Motor neuron (in vitro differentiated cells): Measurements from ENCODE around the gene KRTAP9-6. TPM values are rescaled to one million over a fixed set of nuclear protein-coding genes. Genes with fewer than 3 reads are reported as not detected.

Source experiments
- ATAC-seq, 8 experiments: fragments of 200-7000 bp; cut with Tn5 transposase; replicated peaks in 6 of 8; 2 replicates each; pipeline ENCODE4 v1.8.0; 2021; ENCODE audit warnings: mild to moderate bottlenecking in 8 of 8, moderate library complexity in 8 of 8
- H3K27ac ChIP-seq, 2 donors: fragments of 250-450 bp; sonication (Bioruptor Pico); 2 replicates each; pipeline ENCODE4 v1.9.0; 2021; ENCODE audit warnings: antibody characterized with exemption in 2 of 2, mild to moderate bottlenecking in 2 of 2, moderate library complexity in 1 of 2
- H3K4me1 ChIP-seq, 2 donors: fragments of 250-450 bp; sonication (Bioruptor Pico); replicated peaks in 1 of 2; 2 replicates each; pipeline ENCODE4 v1.6.1; 2021; ENCODE audit warnings: antibody characterized with exemption in 2 of 2, mild to moderate bottlenecking in 2 of 2, moderate library complexity in 1 of 2
- H3K4me3 ChIP-seq, 5 donors: fragments of 250-450 bp; sonication (Bioruptor Pico); 2 replicates each; pipeline ENCODE4 v1.9.0; 2021; ENCODE audit warnings: antibody characterized with exemption in 5 of 5, mild to moderate bottlenecking in 5 of 5, moderate library complexity in 4 of 5
- WGBS, 10 experiments: fragments of 450-650 bp; shearing (Covaris generic); methylation state at CpG; one replicate each; pipeline ENCODE4 v1.0.0; 2022; 5-methylcytosine and 5-hydroxymethylcytosine counted together
- in situ Hi-C, 9 experiments: fragments of 400-800 bp; cut with MboI; loops; one replicate each; pipeline ENCODE4 v1.15.0; 2021; ENCODE audit warnings: low sequenced_read_pairs in 9 of 9, low pct_unique_long_range_greater_than_20kb in 2 of 9; ENCODE audit not compliant: unreplicated experiment in 9 of 9
- total RNA-seq, 8 experiments: library from RNA; unstranded; fragments of 300-600 nt; gene quantifications; 2 replicates each; pipeline versions ENCODE4 v1.2.3 to v1.2.4, GENCODE V29; 2022

The KRTAP9-6 gene
- total RNA-seq, 8 experiments from 2014 or later = not detected

DNA sequence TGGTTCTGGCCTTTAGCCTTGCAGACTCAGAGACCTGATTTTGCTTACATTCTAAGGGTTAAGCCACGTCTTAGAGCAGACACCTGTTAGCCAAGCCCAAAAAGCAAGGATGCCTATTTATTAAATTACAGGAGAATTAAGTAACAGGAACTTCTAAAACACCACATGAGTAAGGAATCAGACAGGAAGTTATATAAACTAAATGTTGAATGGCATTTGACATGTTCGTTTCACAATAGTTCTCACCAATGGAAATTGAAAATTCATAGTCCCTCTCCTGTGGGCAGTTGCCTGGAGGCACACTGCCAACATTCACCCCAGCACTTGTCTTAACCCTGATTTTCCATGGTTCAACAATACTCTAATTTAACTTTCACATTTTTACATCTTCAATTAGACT, 19.4 kb downstream of the KRTAP9-6 start:
- no peak for ATAC-seq
- no peaks in the 10 kb centered on the region for H3K4me1 ChIP-seq
- no peak overlapping the region for H3K27ac ChIP-seq
- in situ Hi-C loops = no loop called here
- 0 to 100% (median 52%) methylated on average over 1 to 2 of the region's 2 CpGs; no CpG with 5 or more reads in 3 of the 10 experiments for WGBS, 10 experiments
- H3K4me3 ChIP-seq = no peak overlapping the region

DNA sequence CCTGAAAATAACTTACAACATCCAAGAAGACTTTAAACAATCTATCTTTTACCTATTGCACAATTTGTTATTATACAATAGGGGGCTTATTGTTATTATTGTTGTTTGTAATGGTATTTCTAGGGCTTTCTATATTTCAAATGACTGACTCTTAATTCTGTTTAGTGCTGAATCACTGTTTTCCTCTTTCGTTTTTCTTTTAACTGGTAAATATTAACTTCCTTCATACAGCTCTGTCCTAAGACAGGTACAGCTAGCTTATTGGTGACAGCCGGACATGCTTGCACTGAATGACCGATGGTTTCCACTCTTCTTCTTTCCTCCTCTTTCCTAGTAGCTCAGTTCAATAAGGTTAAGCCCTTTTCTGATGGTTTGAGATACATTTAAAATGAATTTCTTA, 21.9 kb downstream of the KRTAP9-6 start:
- H3K4me3 ChIP-seq = no peak overlapping the region
- 63 to 96% (median 78%) methylated on average over 1 to 3 of the region's 3 CpGs; no CpG with 5 or more reads in 1 of the 10 experiments for WGBS, 10 experiments
- no peaks in the 10 kb centered on the region for H3K4me1 ChIP-seq
- in situ Hi-C loops = no loop called here
- no peak overlapping the region for H3K27ac ChIP-seq
- no peak for ATAC-seq

DNA sequence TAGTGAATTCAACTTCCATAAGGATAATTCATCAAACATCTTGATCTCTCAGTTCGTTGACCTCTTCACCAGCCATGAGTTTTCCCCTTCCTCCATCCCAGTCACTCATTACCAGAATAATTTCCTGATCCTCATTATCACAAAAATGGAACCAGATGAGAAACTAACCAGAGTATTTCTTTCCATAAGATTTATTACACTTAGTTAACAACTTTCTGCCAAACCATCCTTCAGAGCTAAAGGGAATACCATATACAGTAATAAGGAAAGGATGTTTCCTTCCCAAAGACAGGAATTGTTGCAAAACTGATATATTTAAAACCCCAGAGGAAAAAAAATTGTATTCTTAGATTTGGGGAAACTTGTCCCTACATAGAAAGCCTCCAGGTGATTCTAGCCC, 28.8 kb downstream of the KRTAP9-6 start:
- in situ Hi-C loops = no loop called here
- 0 to 63% (median 10%) methylated on average over 1 of the region's 1 CpG; no CpG with 5 or more reads in 3 of the 10 experiments for WGBS, 10 experiments
- ATAC-seq = no peak
- no peaks in the 10 kb centered on the region for H3K4me1 ChIP-seq
- H3K4me3 ChIP-seq = no peak overlapping the region
- H3K27ac ChIP-seq = no peak overlapping the region

DNA sequence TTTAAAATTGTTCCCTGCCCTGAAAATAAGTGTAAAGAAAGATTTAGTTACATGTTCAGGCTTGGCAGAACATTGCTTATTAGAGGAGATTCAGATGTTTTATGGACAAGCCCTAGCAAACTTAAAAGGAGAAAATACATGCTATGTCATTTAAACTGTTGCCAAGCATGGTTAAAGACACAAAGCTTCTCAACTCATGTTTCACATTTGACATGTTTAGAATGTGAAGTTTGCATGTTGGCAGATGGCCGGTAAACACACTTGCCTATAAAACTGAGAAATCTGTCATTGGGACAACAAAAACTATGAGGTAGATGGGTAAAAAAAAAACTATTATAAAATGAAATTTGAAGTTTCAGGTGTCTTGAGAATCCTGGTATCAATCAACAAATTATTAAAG, 31.7 kb downstream of the KRTAP9-6 start:
- in situ Hi-C loops = no loop called here
- Histone ChIP-seq H3K27ac (no peak overlapping the region), H3K4me3 (no peak overlapping the region), H3K4me1 (no peaks in the 10 kb centered on the region)
- WGBS, 10 experiments = 20 to 100% (median 82%) methylated on average over 1 of the region's 1 CpG; no CpG with 5 or more reads in 2 of the 10 experiments
- ATAC-seq = no peak

DNA sequence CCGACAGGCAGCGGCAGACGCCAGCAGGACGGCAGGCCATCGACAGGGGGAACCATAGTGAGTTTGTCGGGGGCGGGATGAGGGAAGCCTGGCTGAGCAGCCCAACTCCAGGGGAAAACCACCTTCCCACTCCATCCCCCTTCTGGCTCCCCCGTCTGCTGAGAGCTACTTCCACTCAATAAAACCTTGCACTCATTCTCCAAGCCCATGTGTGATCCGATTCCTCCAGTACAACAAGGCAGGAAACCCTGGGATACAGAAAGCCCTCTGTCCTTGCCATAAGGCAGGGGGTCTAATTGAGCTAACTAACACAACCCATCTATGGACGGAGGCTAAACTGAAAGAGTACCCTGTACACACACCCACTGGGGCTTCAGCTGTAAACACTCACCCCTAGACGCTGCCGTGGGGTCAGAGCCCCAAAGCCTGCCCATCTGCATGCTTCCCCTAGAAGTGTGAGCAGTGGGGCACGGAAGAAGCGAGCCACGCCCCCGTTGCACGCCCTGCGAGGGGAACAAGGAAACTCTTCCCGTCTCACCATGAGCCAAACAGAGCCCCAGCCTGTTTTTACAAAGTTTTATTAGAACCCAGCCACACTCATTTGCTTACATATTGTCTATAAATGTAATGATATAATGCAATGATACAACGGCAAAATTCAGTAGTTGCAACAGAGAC, 33.4 kb downstream of the KRTAP9-6 start:
- no peak for ATAC-seq
- 25 to 97% (median 90%) methylated on average over 1 to 13 of the region's 20 CpGs; no CpG with 5 or more reads in 4 of the 10 experiments for WGBS, 10 experiments
- Histone ChIP-seq H3K4me3 (no peak overlapping the region), H3K27ac (no peak overlapping the region), H3K4me1 (no peaks in the 10 kb centered on the region)
- in situ Hi-C loops = no loop called here

DNA sequence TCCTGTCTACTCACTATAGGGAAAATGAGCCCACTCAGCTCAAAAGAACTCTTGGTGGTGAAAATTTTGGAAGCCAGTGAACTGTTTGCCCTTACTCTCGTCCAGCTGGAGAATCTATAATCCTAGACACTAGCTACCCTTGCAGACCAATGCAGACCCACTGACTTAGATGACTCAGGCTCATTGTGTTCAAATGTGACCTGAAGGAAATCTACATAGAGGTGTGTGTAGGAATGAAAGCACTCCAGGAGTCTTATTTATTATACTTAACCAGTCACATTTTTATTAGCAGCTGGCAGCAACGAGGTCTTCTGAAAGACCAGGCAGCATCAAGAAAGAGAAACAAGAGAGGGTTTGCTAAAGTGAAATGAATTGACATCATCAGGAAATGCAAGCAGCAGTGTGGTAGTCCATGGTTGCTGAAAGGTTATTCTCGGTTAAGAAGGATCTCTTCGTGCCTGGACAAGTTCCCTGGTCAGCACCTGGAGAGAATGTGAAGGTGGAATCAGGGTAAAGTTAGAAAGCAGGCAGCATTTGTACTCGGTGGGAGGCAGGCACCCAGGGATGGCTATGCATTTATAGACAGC, 36.1 kb downstream of the KRTAP9-6 start:
- WGBS, 10 experiments = 11 to 70% (median 39%) methylated on average over 1 to 5 of the region's 5 CpGs
- peak in 1 of 8 experiments; percentile 31 for ATAC-seq
- Histone ChIP-seq H3K27ac (no peak overlapping the region), H3K4me3 (no peak overlapping the region), H3K4me1 (no peaks in the 10 kb centered on the region)
- in situ Hi-C loops = loop anchor here in 1 of 9 experiments (25.0 kb wide), 1 partner anchor 389 kb away; no protein-coding TSS in a partner anchor

DNA sequence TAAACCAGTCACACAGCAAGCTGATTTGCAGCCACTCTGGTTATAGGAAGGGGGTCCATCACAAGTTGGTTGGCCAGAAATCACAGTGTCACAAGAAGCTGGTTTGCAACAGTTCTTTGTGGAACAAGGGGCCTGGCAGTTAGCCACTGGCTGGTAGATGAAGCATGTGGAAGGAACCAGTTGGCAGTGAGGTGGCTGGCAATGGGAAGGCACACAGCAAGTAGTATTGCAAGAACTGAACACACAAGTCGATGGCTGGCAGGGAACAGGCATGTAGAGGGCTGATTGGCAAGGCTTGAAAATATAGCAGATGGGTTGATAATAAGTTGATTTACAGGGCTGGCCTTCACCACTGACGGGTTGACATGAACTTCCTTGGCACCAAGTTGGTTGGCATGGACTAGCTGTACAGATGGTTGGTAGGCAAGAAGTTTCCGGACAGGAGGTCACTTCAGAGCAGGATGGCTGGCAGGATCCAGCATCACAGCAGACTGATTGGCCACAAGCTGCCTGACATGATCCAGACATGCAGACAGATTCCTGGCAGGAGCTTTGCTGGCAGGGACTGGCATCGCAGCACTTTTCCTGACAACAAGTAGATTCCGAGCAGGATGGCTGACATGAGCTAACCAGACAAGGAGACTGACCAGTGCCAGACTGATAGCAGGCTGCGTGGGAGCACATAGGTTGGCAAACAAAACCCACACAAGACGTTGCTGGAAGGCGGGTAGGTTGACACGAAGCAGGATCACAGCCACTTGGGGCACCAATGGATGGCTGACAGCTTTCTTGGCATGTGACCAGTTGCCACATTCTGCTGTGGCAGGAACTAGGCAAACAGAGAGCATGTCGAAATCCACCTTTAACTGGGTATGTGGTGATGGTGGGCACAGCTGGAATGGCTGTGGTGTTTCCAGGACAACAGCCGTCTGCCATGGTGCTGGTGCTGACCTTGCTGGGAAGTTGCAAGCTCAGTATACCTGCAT, 37.0 kb downstream of the KRTAP9-6 start, which contains the start of gene KRTAP29-1:
TSS of gene KRTAP29-1 (minus strand) at position 936 of the 986 bp plus-strand sequence. CDS start at position 936, 0 bp downstream.
- H3K4me3 ChIP-seq = no peak within 1 kb of the TSS
- in situ Hi-C loops = loop anchor here in 1 of 9 experiments (25.0 kb wide), 1 partner anchor 390 kb away; no protein-coding TSS in a partner anchor
- ATAC-seq = no peak
- no peaks in the 10 kb centered on the region for H3K4me1 ChIP-seq
- no peak within 1 kb of the TSS for H3K27ac ChIP-seq
- WGBS, 10 experiments = 20 to 85% (median 60%) methylated on average over 1 to 5 of the region's 11 CpGs

DNA sequence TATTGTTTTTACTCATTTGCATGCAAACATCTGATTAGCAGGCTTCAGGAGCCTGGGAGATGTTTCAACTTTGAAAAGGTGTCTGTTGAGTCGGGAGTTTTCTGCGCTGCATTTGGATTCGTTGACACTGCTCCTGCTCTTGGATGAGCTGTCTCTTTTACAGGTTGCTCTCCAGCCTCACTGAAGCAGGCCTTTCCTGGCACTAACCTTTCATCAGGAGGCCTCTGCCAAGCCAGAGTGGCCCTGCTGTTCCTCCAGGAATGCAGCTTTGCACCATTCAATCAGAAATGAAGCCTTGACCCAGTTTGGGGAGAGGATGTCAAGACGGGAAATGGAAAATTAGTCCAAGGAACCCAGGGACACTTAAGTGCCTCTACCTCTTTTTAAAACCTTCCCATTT, 37.8 kb downstream of the KRTAP9-6 start:
- no peaks in the 10 kb centered on the region for H3K4me1 ChIP-seq
- H3K4me3 ChIP-seq = no peak overlapping the region
- WGBS, 10 experiments = 6 to 100% (median 80%) methylated on average over 1 to 4 of the region's 4 CpGs; no CpG with 5 or more reads in 3 of the 10 experiments
- no peak for ATAC-seq
- in situ Hi-C loops = loop anchor here in 1 of 9 experiments (25.0 kb wide), 1 partner anchor 391 kb away; no protein-coding TSS in a partner anchor
- no peak overlapping the region for H3K27ac ChIP-seq

DNA sequence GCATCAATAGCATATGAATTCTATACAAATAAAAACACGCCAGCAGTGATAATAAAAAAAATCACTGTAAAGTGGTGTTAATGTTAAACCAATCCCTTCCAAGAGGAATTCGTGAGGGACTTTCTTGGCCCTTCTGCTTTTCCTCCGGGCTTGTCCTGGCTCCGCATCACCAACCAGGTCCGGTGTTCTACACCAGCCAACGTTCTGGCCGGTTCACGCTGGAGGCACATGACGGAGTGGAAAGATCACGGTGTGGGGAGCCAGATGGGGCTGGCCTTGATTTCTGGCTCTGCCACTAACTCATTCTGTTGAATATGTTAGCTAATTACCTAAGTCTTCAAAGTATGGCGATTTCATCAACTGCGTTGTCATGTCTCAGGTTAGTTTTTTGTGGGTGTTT, 38.9 kb downstream of the KRTAP9-6 start:
- in situ Hi-C loops = loop anchor here in 1 of 9 experiments (25.0 kb wide), 1 partner anchor 392 kb away; no protein-coding TSS in a partner anchor
- Histone ChIP-seq H3K4me3 (no peak overlapping the region), H3K27ac (no peak overlapping the region), H3K4me1 (no peaks in the 10 kb centered on the region)
- WGBS, 10 experiments = 53 to 95% (median 77%) methylated on average over 4 to 11 of the region's 12 CpGs; no CpG with 5 or more reads in 2 of the 10 experiments
- ATAC-seq = no peak

DNA sequence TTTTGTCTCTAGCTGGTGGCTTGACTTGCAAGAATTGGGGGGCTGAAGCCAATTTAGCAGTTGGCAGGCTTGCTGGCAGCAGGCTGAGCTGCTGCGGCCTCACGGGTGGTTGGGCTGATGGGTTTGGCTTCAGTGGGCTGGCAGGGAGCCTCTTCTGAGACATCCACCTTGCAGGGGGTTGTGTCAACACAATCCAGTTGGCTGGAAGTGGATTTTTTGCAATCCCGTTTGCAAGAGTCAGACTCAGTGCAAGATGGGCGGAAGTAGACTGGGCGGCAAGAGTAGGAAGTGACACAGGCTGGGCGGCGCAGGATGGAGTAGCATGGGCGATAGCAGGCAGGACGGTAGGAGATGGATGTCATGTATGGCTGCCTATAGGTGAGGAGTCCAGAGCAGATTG, 42.5 kb downstream of the KRTAP9-6 start:
- 27 to 100% (median 68%) methylated on average over 1 to 4 of the region's 9 CpGs; no CpG with 5 or more reads in 5 of the 10 experiments for WGBS, 10 experiments
- peak in 1 of 8 experiments; percentile 13 for ATAC-seq
- in situ Hi-C loops = loop anchor here in 1 of 9 experiments (25.0 kb wide), 1 partner anchor 395 kb away; no protein-coding TSS in a partner anchor
- no peak overlapping the region for H3K27ac ChIP-seq
- no peaks in the 10 kb centered on the region for H3K4me1 ChIP-seq
- no peak overlapping the region for H3K4me3 ChIP-seq

DNA sequence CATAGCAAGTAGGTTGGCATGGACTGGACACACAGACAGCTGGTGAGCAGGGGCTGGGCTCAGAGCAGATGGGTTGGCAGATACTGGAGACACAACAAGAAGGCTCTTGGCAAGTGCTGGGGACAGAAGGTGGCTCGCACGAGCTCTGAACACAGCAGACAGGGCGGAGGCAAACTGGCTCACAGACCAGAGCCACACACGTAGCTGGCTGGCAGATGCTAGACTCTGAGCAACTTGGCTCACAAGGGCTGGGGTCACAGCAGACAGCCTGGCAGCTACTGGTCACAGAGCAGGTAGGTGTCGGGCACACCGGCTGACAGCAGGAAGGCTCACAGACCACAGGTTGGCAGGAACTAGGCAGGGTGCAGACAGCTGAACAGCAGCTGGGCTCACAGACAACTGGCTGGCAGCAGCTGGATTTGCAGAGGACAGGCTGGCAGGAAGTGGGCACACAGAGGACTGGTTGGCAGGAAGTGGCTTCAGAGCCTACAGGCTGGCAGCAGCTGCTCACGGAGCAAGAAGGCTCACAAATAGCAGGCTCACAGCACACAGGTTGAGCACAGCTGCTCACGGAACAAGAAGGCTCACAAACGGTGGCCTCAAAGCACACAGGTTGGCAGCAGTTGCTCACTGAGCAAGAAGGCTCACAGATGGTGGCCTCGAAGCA, 43.2 kb downstream of the KRTAP9-6 start:
- WGBS, 10 experiments = 0 to 100% (median 80%) methylated on average over 1 to 8 of the region's 10 CpGs; no CpG with 5 or more reads in 6 of the 10 experiments
- no peak overlapping the region for H3K4me3 ChIP-seq
- H3K27ac ChIP-seq = no peak overlapping the region
- in situ Hi-C loops = loop anchor here in 1 of 9 experiments (25.0 kb wide), 1 partner anchor 396 kb away; no protein-coding TSS in a partner anchor
- no peaks in the 10 kb centered on the region for H3K4me1 ChIP-seq
- peak in 1 of 8 experiments; percentile 16 for ATAC-seq

DNA sequence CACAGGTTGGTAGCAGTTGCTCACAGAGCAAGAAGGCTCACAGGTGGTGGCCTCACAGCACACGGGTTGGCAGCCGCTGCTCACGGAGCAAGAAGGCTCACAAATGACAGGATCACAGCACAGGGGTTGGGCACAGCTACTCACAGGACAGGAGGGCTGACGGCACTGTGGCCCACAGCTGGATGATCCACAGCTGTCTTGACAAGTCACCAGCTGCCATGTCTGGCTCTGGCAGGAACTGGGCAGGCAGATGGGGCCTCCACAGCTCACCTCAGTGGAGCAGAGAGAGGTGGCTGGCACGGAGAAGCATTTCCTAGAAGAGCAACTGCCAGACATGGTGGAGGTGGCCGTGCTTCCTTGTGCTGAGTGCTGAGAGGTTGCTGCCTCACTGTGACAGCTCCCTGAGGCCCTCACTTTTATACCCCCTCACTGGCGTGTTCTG, 43.8 kb downstream of the KRTAP9-6 start, which contains the start of gene KRTAP16-1:
TSS of gene KRTAP16-1 (minus strand) at position 392 of the 442 bp plus-strand sequence. CDS start at position 336, 56 bp downstream.
- Histone ChIP-seq H3K4me1 (no peaks in the 10 kb centered on the region), H3K4me3 (no peak within 1 kb of the TSS), H3K27ac (no peak within 1 kb of the TSS)
- ATAC-seq = no peak
- WGBS, 10 experiments = 33 to 85% (median 67%) methylated on average over 1 to 5 of the region's 7 CpGs; no CpG with 5 or more reads in 5 of the 10 experiments
- in situ Hi-C loops = loop anchor here in 1 of 9 experiments (25.0 kb wide), 1 partner anchor 397 kb away; no protein-coding TSS in a partner anchor
